ENCODE measurements around the gene ANKRD49.

ANKRD49 gene

GRCh38 chr11:94536386-94536785 is 42.6 kb downstream of the ANKRD49 start:
- Histone ChIP-seq H3K4me3 (replicated peaks; ENCODE audit: low read depth, low read length) (no peak overlapping the region), H3K36me3 (ENCODE audit: control insufficient read depth, insufficient read depth, low read length) (no peaks in the 10 kb centered on the region), H3K27me3 (replicated peaks; ENCODE audit: control insufficient read depth, insufficient read depth, low read length) (no peaks in the 10 kb centered on the region)
- no peak for DNase-seq (ENCODE audit: extremely low read depth, insufficient read length)
- no peak for TF ChIP-seq CTCF (IDR thresholded peaks at IDR 0.05; ENCODE audit: insufficient read depth, low read length, poor library complexity, severe bottlenecking)

DNA sequence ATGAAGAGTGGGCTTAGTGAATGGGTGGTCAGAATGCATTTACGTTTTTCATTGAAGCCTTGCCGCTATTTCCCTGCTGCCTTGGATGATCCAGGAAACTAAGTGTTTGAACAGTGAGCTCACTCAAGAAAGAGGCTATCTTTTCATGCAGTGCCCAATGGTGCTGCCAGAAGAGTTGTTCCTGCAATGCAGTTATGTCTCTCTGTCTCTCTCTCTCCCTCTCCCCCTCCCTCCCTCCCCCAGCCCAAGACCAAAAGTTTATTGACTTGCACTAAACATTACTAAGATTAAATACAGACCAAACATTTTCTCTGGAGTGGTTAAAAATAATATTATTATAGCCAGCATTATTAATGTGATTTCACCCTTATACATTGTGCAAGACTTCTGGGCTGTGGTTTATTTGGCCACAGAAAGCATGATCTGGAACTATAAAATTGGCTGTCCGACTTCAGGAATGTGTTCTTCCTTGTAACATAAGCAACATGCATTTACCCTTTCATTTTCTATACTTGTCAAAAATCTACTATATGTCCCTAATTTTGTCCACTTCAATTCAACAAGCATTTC is 43.3 kb downstream of the ANKRD49 start:
- Histone ChIP-seq H3K27me3 (replicated peaks; ENCODE audit: control insufficient read depth, insufficient read depth, low read length) (no peaks in the 10 kb centered on the region), H3K36me3 (ENCODE audit: control insufficient read depth, insufficient read depth, low read length) (no peaks in the 10 kb centered on the region), H3K4me3 (replicated peaks; ENCODE audit: low read depth, low read length) (no peak overlapping the region)
- no peak for DNase-seq (ENCODE audit: extremely low read depth, insufficient read length)
- no peak for TF ChIP-seq CTCF (IDR thresholded peaks at IDR 0.05; ENCODE audit: insufficient read depth, low read length, poor library complexity, severe bottlenecking)

- DNase-seq (ENCODE audit: extremely low read depth, insufficient read length): no peak
- TF ChIP-seq CTCF (IDR thresholded peaks at IDR 0.05; ENCODE audit: insufficient read depth, low read length, poor library complexity, severe bottlenecking): no peak
- Histone ChIP-seq H3K27me3 (replicated peaks; ENCODE audit: control insufficient read depth, insufficient read depth, low read length) (no peaks in the 10 kb centered on the region), H3K36me3 (ENCODE audit: control insufficient read depth, insufficient read depth, low read length) (no peaks in the 10 kb centered on the region), H3K4me3 (replicated peaks; ENCODE audit: low read depth, low read length) (no peak overlapping the region)
Measured at GRCh38 chr11:94539420-94539819, 45.6 kb downstream of the ANKRD49 start.

- peak within 1 kb of the TSS; percentile 57 for H3K4me3 ChIP-seq (replicated peaks; ENCODE audit: low read depth, low read length)
- peak; percentile 4 for TF ChIP-seq CTCF (IDR thresholded peaks at IDR 0.05; ENCODE audit: insufficient read depth, low read length, poor library complexity, severe bottlenecking)
- DNase-seq (ENCODE audit: extremely low read depth, insufficient read length): peak; percentile 86
- H3K27me3 ChIP-seq (replicated peaks; ENCODE audit: control insufficient read depth, insufficient read depth, low read length): no peaks in the 10 kb centered on the region
- H3K36me3 ChIP-seq (ENCODE audit: control insufficient read depth, insufficient read depth, low read length): no peaks in the 10 kb centered on the region
Measured at GRCh38 chr11:94543695-94544645, 50.2 kb downstream of the ANKRD49 start, which contains the start of gene FUT4. FUT4 (plus strand) TSS chr11:94543921; CDS start chr11:94544134, 213 bp downstream.

GRCh38 chr11:94544646-94545263 is 51.0 kb downstream of the ANKRD49 start:
- Histone ChIP-seq H3K36me3 (ENCODE audit: control insufficient read depth, insufficient read depth, low read length) (no peaks in the 10 kb centered on the region), H3K27me3 (replicated peaks; ENCODE audit: control insufficient read depth, insufficient read depth, low read length) (no peaks in the 10 kb centered on the region), H3K4me3 (replicated peaks; ENCODE audit: low read depth, low read length) (peak overlapping the region; percentile 57)
- no peak for DNase-seq (ENCODE audit: extremely low read depth, insufficient read length)
- no peak for TF ChIP-seq CTCF (IDR thresholded peaks at IDR 0.05; ENCODE audit: insufficient read depth, low read length, poor library complexity, severe bottlenecking)
